GM21529 (cell line): ENCODE measurements around the gene GEMIN8.

Source experiments
- ATAC-seq: cut with Tn5 transposase; IDR thresholded peaks from one replicate; pipeline ENCODE4 v1.9.1; 2021; ENCODE audit not compliant: unreplicated experiment

The GEMIN8 gene

DNA sequence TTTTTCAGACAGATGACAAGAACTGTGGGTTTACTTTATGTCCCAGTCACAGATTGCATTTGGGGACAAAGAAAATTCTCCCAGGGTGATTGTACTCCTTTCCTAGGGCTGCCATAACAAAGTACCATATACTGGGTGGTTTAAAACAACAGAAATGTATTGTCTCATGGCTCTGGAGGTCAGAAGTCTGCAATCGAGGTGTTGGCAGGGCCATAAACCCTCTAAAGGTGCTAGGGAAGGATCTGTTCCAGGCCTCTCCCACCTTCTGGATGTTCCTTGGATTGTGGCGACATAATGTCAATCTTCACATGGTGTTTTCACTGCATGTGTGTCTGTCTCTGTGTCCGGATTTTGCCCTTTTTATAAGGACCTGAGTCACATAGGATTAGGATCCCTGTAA lies 12.3 kb downstream of the GEMIN8 start:
- ATAC-seq = no peak

DNA sequence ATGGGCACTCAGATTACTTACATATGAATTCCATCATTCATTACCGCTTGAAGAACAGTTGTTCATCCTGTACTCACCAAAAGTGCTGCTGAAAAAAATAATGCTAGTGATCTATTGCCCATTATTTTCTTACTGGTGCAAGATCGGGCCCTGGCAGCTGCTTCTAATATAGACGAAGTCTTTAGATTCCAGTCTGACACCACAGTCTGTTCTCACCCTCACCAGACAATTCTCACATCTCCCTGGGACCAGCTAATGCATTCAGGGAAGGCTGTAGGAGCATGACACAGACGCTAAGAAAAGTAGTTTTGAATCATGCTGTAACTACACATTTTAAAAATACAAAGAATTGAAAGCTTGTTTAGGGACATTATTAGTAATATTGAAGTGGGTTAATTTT lies 13.8 kb downstream of the GEMIN8 start:
- ATAC-seq = no peak

DNA sequence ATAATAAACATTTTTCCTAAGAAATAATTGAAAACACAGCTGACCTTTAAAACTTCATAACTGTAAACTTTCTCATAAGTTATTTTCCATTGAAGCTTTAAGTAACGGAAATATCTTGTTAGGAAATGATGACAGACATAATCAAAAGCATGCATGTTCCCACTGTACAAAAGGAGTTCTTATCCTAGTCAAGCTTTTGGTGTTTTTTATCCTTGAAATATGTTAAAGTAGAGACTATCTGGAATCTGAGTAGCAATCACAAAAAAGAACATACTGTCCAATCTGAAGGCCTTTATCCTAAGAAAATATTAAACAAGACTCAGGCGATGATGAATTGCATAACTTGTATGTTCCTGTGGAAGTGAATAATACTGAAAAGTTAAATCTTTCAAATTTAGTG lies 14.4 kb downstream of the GEMIN8 start:
- no peak for ATAC-seq

DNA sequence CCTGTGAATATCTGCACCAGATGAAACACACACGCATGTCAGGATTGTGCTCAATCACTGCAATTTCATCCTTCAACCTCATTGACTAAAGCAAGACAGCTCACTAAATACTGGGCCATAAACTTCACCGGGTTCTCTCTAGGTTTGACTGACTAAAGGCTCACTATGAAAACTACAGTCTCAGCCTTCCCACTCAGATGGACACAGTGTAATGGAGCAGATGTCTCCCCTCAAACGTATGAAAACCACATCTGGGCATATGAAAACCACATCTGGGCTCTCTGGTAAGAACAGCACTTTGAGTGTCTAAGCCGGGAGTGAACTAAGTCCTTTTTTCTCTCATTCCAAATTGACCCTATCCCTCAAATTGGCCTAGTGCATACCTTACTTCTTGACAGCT lies 15.2 kb downstream of the GEMIN8 start:
- no peak for ATAC-seq

DNA sequence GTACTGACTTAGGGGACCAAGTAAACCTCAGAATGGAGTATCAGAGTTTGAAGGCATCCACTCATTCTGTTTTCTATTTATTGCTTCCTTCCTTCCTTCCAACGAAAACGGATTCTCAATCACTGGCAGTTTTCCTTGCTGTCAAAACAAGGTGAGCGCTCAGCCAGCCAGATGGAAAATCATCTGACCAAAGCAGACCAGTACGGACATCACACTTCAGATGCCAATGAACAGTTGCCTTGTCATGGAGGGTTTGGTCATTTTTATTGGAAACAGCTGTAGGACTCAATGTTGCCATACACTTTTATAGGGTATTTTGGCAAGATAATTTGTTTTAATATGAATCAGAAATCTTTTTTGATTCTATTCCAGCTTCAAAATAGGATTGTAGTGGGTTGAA lies 16.6 kb downstream of the GEMIN8 start:
- no peak for ATAC-seq

DNA sequence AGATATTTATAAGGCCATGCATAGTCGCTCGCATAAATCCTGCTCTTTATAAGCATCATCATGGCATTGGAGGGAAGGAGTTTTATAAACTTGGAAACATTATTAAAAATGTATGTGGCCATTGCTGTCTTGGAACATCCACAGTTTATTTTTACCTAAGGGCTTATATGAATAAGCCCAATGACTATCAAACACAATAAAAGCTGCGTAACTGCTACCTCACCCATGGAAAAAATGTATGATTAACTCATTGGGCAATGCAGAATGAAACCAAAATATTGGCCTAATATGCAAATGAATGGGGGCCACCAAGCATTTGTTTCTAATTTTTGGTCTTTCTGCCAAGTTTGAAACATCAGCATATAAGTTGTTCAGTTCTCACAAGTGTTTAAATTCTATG lies 19.1 kb downstream of the GEMIN8 start:
- no peak for ATAC-seq

DNA sequence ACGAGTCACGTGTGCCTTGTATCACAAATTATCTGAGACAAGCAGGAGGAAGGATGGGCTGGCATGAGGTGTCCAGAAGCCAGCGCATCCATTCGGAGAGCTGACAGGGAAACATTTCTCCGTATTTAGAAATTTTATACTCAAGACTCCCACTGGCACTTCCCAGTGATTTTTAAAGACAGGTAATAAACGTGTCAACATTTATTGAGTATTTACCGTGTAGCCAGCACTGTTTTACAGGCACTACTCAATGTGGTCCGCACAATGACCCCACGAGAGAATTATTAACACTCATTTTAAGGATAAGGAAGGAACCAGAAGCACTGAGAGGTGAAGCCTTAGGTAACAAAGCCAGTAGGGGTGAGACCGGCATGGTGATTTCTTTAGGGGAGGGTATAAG lies 23.2 kb downstream of the GEMIN8 start:
- ATAC-seq = no peak

DNA sequence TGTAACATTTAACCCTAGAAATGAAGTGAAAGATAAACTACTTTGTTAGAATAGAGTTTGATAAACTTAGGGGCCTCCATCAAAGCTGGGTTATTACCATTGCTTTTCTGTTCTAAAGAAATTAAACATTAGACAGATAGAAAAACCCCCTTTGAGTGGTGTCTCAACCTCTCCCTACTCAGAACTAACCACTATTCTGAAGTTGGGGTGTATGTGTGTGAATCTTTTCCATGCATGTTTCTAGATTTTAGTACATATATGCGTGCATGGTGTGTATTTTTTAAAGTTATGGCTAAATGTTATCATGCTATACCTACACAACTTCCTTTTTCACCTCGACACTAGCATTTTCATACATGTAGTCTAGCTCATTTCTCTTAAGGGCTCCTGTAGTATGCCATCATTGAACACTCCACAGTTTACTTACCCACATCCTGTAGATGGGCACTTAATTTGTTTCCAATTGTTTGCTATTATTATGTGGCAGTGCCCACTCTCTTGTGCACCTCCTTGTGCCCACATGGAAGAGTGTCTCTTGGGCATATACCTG lies 25.7 kb downstream of the GEMIN8 start:
- ATAC-seq = no peak

DNA sequence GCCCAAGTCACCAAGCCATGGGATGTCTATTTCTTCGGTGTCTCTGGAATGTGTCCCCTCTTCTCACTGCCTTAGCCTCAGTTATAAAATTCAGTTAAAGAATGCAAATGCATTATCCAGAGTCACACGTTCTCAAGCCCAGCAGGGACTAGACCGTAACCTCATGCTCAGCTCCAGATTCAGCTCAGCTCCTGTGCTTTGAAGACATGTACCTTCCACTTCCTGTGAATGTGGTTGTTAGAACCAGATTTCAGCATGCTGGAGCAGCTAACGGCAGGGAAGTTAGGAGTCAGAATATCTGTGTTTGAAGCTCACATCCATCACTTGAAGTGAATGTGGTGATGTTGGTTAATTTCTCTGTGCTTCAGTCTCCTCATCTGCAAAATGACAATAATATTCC lies 26.7 kb downstream of the GEMIN8 start:
- ATAC-seq = no peak

DNA sequence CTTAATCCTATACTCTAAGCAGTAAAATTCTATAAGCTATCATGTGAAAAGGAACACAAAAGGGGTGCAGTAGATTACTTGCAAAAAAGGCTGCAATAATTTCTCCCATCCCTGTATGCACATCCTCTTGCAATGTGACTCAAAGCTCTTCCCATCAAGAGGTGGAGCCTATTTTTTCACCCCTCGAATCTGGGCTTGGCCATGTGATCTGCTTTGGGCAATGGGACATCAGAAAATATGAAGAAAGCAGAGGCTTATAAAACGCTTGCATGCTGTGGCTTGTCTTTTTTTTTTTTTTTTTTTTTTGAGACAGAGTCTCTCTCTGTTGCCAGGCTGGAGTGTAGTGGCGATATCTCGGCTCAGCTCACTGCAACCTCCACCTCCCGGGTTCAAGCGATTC lies 33.0 kb downstream of the GEMIN8 start:
- no peak for ATAC-seq

DNA sequence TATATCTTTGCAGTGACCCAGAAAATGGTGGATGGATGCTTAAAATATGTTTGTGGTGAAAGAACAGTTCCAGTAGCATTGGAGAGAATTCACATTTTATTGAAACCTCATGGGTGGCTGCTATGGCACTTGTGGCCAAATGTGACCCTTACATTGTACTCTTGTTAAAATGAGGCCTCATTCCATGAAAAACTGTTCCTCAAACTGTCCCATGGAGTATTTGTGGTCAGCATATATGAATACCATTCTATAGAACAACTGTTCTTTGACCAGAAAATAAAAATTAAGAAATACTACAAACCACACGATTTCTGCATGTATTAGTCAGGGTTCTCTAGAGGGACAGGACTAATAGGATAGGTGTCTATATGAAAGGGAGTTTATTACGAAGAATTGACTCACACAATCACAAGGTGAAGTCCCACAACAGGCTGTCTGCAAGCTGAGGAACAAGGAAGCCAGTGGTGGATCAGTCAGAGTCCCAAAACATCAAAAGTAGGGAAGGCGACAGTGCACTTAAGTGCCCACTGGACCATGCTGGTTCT lies 35.1 kb downstream of the GEMIN8 start:
- ATAC-seq = no peak

DNA sequence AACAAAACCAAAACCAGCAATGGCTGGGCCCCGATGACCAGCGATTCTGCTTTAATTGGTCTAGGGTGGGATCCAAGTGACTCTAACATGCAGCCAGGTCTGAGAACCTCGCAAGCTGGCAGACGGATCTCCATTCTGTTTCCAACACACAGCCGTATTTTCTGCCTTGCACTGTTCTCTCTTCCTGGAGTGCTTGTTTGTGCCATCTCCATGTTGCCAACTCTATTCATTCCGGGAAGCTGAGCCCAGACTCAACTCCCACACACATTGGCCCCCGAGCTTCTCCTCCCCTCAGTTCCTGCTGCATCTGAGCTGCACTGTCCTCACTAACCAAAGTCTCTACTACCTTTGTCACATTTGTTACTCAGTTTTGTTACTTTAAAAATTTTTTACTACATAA lies 35.6 kb downstream of the GEMIN8 start:
- no peak for ATAC-seq

DNA sequence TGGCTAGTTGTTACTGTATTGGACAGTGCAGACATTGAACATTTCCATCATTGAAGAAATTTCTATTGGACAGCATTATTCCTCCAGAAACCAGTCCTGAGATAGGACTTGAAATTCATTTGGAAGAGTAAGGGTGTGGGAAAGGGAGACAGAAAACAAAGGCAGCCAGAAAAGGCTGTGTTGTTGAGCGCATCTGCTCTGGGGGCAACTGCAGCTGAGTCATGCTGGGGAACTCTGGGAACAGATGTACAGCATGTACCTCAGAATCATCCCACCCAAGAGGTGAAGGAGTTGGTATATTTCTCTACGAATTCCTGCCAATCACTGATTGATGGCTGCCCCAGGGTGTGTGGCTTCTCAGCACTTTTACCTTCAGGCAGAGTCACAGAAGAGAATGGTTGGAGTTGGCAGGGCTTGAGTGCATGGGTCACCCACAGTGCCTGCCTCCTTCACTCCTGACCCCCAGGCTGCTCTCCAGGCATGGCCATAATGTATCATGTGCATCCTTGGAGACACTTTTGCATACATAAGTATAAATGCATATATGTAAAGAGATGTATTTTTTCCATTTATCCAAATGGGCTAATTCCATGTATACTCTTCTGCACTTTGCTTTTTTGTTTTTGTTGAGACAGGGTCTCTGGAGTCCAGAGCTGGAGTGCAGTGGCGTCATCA lies 39.4 kb downstream of the GEMIN8 start:
- ATAC-seq = no peak

DNA sequence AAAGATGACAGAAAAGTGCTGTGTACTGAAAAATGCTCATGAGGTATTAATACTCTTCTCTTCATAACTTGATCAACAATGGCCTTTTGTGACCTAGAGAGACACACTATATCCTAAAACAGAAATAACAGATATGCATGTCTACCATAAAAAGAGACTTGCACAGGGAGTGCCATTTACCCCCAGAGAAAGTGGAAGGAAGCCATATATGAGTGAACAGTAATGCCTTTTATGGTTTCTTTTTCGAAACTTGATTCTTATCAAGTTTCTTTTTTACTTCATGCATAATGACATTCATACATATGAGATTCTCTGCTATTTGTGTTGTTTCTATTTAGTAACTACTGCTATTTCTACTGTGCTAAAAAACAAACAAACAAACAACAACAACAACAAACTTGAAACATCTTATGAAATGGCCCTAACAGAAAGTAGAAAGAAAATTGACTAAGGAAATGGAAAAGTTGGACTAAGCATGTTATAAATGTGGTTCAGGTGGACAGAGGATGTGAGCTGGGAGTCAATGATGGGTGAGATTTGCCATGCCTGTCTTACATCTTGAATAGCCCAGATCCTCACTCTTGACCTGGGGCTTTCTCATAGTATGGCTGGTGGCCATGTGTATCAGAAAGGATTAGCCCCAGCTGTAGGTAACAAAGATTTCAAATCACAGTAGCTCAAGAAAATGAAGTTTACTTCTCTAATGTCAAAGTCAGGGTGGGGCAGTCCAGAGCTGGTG lies 43.8 kb downstream of the GEMIN8 start:
- no peak for ATAC-seq

DNA sequence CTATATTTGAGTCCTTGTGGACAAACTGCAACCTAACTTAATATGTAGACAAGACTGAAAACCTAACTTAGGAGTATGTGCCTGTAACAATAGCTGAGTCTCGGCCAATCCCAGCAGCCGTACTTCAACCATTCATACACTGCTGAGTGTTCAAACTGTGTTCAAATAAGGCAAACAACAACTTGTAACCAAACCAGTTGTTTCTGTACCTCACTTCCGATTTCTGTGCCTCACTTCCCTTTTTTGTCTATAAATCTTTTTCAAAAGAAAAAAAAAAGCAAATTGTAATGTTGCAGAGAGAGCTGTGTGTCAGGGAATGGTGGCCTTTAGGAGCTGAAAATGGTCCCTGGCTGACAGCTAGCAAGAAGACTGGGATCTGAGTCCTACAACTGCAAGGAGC lies 46.0 kb downstream of the GEMIN8 start:
- peak; percentile 55 for ATAC-seq

DNA sequence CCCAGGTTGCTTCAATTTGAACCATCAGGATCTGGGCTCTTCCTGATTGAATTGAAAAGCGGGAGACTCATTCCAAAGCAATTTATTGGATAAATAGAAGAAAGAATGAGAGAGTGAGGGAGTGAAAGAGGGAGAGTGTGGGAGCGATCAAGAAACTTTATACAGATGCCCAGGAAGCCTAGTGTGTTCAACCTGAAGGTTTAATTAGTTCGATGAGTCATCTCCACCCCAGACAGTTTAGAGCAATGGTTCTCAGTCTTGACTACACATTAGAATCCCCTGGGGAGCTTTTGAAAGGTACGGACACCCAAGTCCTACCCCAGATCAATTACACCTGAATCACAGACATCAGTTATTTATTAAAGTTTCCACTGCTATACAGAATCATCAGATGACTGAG lies 61.5 kb downstream of the GEMIN8 start:
- ATAC-seq = no peak

DNA sequence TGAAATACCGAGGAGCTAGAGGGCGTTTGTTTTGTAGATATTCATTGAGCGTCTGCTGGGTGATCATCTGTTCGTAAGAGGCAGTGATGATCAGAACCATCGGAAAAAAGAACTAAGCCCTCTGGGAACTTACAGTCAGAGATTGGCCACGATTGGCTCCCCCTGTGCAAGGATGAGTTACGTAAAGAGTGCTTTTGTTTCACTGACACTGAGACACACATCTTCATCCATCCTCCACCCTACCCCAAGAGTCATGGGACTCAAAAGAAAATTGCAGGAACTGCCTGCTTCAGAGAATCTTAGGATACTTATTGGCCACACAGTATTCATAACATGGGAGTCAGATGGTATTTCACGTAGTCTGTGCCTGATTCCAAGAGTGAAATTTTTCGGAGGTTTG lies 62.1 kb downstream of the GEMIN8 start:
- no peak for ATAC-seq

DNA sequence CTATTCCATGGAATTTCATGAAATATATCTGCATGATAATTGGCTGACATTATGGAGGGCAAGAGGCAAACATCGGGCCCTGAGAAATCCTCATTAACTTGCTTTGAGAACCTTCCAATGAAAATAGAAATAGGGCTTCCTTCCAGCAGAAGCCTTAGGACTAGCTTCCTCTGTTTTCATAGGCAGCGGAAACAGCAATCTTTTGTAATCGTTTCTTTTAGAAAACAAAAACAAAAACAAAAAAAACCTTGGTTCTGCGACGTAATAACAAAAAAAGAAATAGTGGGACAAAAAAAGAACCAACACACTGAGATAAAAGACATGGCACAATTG lies 62.9 kb downstream of the GEMIN8 start:
- no peak for ATAC-seq

DNA sequence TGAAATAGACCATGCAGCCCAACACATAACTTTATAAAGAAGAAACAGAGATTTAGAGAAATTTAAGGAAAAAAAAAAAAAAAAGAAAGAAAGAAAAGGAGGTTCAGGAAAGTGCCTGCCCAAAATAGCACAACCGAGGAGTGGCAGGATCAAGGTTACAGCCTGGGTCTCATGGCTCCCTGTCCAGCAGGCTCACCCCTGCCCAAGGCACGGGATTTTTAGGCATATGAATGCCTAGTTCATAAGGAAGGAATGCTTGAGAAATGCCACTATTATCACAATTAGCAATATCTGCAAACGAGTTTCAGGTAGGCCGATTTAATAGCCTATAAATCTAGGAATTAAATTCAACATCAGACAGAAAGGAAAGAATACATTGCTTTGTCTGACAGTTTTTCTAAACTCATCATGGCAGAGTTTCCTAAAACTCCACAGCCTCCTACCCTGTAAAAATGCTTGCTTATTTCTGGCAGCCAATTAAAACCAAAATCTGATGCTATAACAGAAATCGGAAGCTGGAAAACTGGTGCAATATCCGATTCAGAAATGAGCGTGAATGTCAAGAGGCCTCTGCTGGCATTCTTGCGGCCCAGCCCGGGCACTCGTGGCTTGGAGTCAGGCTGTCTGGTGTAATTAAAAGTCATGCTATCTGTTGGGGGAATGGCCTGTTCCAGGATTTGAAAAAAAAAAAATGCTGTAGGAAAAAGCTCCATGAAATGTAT lies 63.5 kb downstream of the GEMIN8 start:
- ATAC-seq = no peak

DNA sequence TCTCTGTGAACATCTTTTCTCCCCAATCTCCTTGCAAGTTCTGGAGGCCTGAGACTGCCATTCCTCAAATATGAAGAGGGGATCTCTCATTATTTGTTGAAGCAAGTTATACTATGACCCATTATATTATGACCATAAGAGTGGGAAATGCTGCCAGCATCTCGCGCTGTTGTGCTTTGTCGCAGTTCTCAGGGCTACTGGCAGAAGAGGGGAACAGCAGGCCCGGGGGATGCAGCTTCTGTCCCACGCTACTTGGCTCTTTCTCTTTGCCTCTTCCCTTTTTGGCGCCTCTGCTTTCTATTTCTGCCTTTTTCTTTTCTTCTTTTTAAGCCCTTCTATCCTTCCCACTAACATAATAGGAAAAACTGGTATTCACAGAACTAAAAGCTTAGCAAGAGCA lies 64.2 kb downstream of the GEMIN8 start:
- no peak for ATAC-seq

DNA sequence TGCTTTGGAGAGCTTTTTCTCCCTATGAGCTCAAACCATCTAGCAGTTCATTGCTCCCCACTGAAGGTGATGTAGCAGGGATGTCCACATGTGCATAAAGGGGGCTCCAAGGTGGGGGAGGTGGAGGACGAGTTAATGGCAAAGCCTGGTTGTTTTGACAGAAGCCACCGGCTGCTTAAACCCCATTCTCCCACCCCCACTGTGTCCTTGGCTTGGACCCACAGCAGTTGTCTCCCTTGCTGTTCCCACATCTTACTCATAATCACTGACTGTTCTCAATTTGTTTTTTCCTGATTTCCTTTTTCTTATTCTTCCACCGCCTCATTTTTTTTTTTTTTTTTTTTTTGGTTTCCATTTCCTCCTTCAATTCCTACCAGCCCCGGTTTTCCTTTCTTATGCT lies 72.7 kb downstream of the GEMIN8 start:
- ATAC-seq = no peak
